NB4 (cell line): ENCODE results near the gene ARHGAP15.

Source experiments
- DNase-seq: peaks from one replicate; pipeline ENCODE4 v3.0.0; 2010; ENCODE audit warnings: low read depth
- H3K4me3 ChIP-seq: one replicate; pipeline ENCODE4 v1.5.1; 2011; ENCODE audit warnings: mild to moderate bottlenecking, low read depth, low read length, moderate library complexity
- CTCF ChIP-seq: IDR thresholded peaks from one replicate; pipeline ENCODE4 v1.5.1; 2012; ENCODE audit warnings: low read depth, low read length
- MAX ChIP-seq: IDR thresholded peaks from 2 replicates; pipeline ENCODE4 v1.6.1; 2011; ENCODE audit warnings: low read depth, low read length
- MYC ChIP-seq: IDR thresholded peaks from 2 replicates; pipeline ENCODE4 v1.6.1; 2011; ENCODE audit warnings: low read depth, low read length
- POLR2A ChIP-seq: IDR thresholded peaks from 2 replicates; pipeline ENCODE4 v1.6.1; 2011; ENCODE audit warnings: mild to moderate bottlenecking; ENCODE audit not compliant: insufficient read length; ENCODE audit errors: extremely low read depth

ARHGAP15 gene

GRCh38 chr2:143177096-143177786, 48.0 kb downstream of the ARHGAP15 start:
- H3K4me3 ChIP-seq: no peak overlapping the region
- DNase-seq: no peak

GRCh38 chr2:143181494-143181893, 52.3 kb downstream of the ARHGAP15 start:
- DNase-seq: no peak
- TF ChIP-seq POLR2A (no peak), MAX (no peak), CTCF (no peak), MYC (no peak)
- no peak overlapping the region for H3K4me3 ChIP-seq

More at GRCh38 chr2:143177096-143177786, 48.0 kb downstream of the ARHGAP15 start:
- TF ChIP-seq POLR2A: no peak
- no peak for TF ChIP-seq MAX
- no peak for TF ChIP-seq CTCF
- TF ChIP-seq MYC: no peak

- DNase-seq: no peak
- TF ChIP-seq POLR2A (no peak), MYC (no peak), MAX (no peak), CTCF (no peak)
- no peak overlapping the region for H3K4me3 ChIP-seq
Measured at GRCh38 chr2:143182649-143183048, 53.4 kb downstream of the ARHGAP15 start.

- no peak for DNase-seq
- no peak overlapping the region for H3K4me3 ChIP-seq
- TF ChIP-seq POLR2A (no peak), CTCF (no peak), MAX (no peak), MYC (no peak)
Measured at GRCh38 chr2:143183804-143184463, 54.7 kb downstream of the ARHGAP15 start.

- DNase-seq: no peak
- no peak for TF ChIP-seq MYC
- TF ChIP-seq CTCF: no peak
- TF ChIP-seq POLR2A: no peak
- TF ChIP-seq MAX: no peak
- no peak overlapping the region for H3K4me3 ChIP-seq
Measured at GRCh38 chr2:143186876-143187275, 57.7 kb downstream of the ARHGAP15 start.

- no peak for DNase-seq
- TF ChIP-seq CTCF: no peak
- TF ChIP-seq POLR2A: no peak
- TF ChIP-seq MYC: no peak
- no peak for TF ChIP-seq MAX
- H3K4me3 ChIP-seq: no peak overlapping the region
Measured at GRCh38 chr2:143190431-143190830, 61.2 kb downstream of the ARHGAP15 start.
